GM12878 (cell line): ENCODE results near the gene RGR. TPM values are rescaled to one million over a fixed set of nuclear protein-coding genes. Genes with fewer than 3 reads are reported as not detected.

ENCODE experiments used
- ATAC-seq: fragments of 200-7000 bp; cut with Tn5 transposase; 3 replicates; pipeline ENCODE4 v1.9.1; 2020; ENCODE audit warnings: mild to moderate bottlenecking, moderate library complexity
- BruUV-seq: library from RNA; stranded (reverse); fragments of 400-500 nt; replicated peaks from 2 replicates; lab custom pipeline; 2021; lab: Mats Ljungman, UMichigan
- CTCF ChIA-PET: fragments of 300-600 bp; sonication (Branson Sonifier 250); formaldehyde crosslinking; extraction: SDS; loops from one replicate; lab custom pipeline; 2021; ENCODE audit warnings: inconsistent platforms; lab: Yijun Ruan, JAX
- POLR2A ChIA-PET: fragments of 350-600 bp; formaldehyde crosslinking; extraction: SDS; loops from one replicate; lab custom pipeline; 2021; ENCODE audit warnings: inconsistent platforms; lab: Charles Lee
- RAD21 ChIA-PET: fragments of 300-600 bp; sonication (Branson Sonifier 250); formaldehyde crosslinking; loops from one replicate; lab custom pipeline; 2023; ENCODE audit warnings: antibody characterized with exemption; ENCODE audit not compliant: unreplicated experiment; lab: Charles Lee
- SMC1A ChIA-PET: fragments of 300-600 bp; sonication (Branson Sonifier 250); formaldehyde crosslinking; loops from one replicate; lab custom pipeline; 2023; ENCODE audit not compliant: unreplicated experiment, uncharacterized antibody; lab: Charles Lee
- DNase-seq: peaks from one replicate; pipeline ENCODE4 v3.0.0-alpha.2; 2011; ENCODE audit warnings: low read depth, low spot score
- FAIRE-seq: peaks from 3 replicates; lab custom pipeline; 2011; peaks lifted over from hg19 to GRCh38; lab: Jason Lieb, UNC
- H2AFZ ChIP-seq: 2 replicates; pipeline ENCODE4 v1.6.0; 2011; ENCODE audit warnings: low read depth, low read length, control low read depth; ENCODE audit not compliant: control insufficient read depth
- H3K27ac ChIP-seq: 2 replicates; pipeline ENCODE4 v1.5.1; 2011; ENCODE audit warnings: control low read depth; ENCODE audit not compliant: control insufficient read depth, insufficient read depth
- H3K27me3 ChIP-seq, 2 experiments: replicated peaks in 1 of 2; 2 replicates each; pipeline versions ENCODE4 v1.6.0 to v1.6.1; 2011; ENCODE audit warnings: low read length in 1 of 2; ENCODE audit not compliant: control insufficient read depth in 2 of 2, insufficient read depth in 2 of 2
- H3K36me3 ChIP-seq, 2 experiments: 2 replicates each; pipeline ENCODE4 v1.5.1; 2011; ENCODE audit warnings: low read length in 1 of 2; ENCODE audit not compliant: control insufficient read depth in 2 of 2, insufficient read depth in 2 of 2
- H3K4me1 ChIP-seq: 2 replicates; pipeline ENCODE4 v1.6.1; 2011; ENCODE audit warnings: mild to moderate bottlenecking, low read length, moderate library complexity, mixed read lengths; ENCODE audit not compliant: control insufficient read depth, insufficient read depth
- H3K4me2 ChIP-seq: 2 replicates; pipeline ENCODE4 v1.6.0; 2011; ENCODE audit warnings: control low read depth; ENCODE audit not compliant: control insufficient read depth, insufficient read depth
- H3K4me3 ChIP-seq: fragments of 200-600 bp; sonication (generic); 2 replicates; pipeline ENCODE4 v1.5.1; 2016
- H3K79me2 ChIP-seq: 2 replicates; pipeline ENCODE4 v1.6.0; 2011; ENCODE audit warnings: low read length; ENCODE audit not compliant: control insufficient read depth, insufficient read depth
- H3K9ac ChIP-seq: 2 replicates; pipeline ENCODE4 v1.8.0; 2011; ENCODE audit warnings: low read length, control low read depth, mixed read lengths; ENCODE audit not compliant: control insufficient read depth, insufficient read depth
- H3K9me3 ChIP-seq: replicated peaks from 3 replicates; pipeline ENCODE4 v1.5.1; 2011; ENCODE audit warnings: mild to moderate bottlenecking, low read length; ENCODE audit not compliant: control insufficient read depth, insufficient read depth
- H4K20me1 ChIP-seq: 2 replicates; pipeline ENCODE4 v1.6.0; 2011; ENCODE audit not compliant: control insufficient read depth, insufficient read depth
- ATF7 ChIP-seq: fragments of 450-650 bp; IDR thresholded peaks from 2 replicates; pipeline ENCODE4 v1.6.1; 2016; ENCODE audit warnings: low read depth, mild to moderate bottlenecking
- CHD2 ChIP-seq: IDR thresholded peaks from 2 replicates; pipeline ENCODE4 v1.6.1; 2011; ENCODE audit warnings: low read depth, low read length, improper control_type of control experiment, borderline replicate concordance
- ELK1 ChIP-seq: IDR thresholded peaks from 2 replicates; pipeline ENCODE4 v1.6.1; 2012; ENCODE audit warnings: low read depth, low read length, improper control_type of control experiment
- FOXM1 ChIP-seq: IDR thresholded peaks from 2 replicates; pipeline ENCODE4 v1.6.1; 2012; ENCODE audit warnings: low read depth, mild to moderate bottlenecking, inconsistent platforms, low read length, moderate library complexity
- IRF5 ChIP-seq: fragments of 450-650 bp; IDR thresholded peaks from 2 replicates; pipeline ENCODE4 v1.6.1; 2017; ENCODE audit warnings: borderline replicate concordance
- KLF5 ChIP-seq: fragments of 450-650 bp; IDR thresholded peaks from 2 replicates; pipeline ENCODE4 v1.6.1; 2014; ENCODE audit warnings: mild to moderate bottlenecking; ENCODE audit not compliant: partially characterized antibody
- MTA2 ChIP-seq: fragments of 450-650 bp; IDR thresholded peaks from 2 replicates; pipeline ENCODE4 v1.6.1; 2016; ENCODE audit warnings: low read depth, mild to moderate bottlenecking, moderate library complexity
- RBBP5 ChIP-seq: fragments of 200-600 bp; sonication (generic); conservative IDR thresholded peaks from 2 replicates; pipeline ENCODE4 v1.6.1; 2016
- TBL1XR1 ChIP-seq: IDR thresholded peaks from 2 replicates; pipeline ENCODE4 v1.6.1; 2012; ENCODE audit warnings: low read depth, low read length, improper control_type of control experiment
- WGBS: methylation state at CpG from one replicate; pipeline ENCODE4 v1.1.6; 2016; ENCODE audit warnings: low lambda C conversion rate; ENCODE audit not compliant: insufficient replicate concordance, insufficient coverage; ENCODE audit errors: missing lambda C conversion rate; 5-methylcytosine and 5-hydroxymethylcytosine counted together
- in situ Hi-C: fragments of 300-500 bp; cut with MboI; formaldehyde crosslinking; loops from 9 replicates; pipeline ENCODE4 v1.14.3; 2018; ENCODE audit warnings: mixed read lengths
- intact Hi-C: fragments of 100-400 bp; cut with micrococcal nuclease; formaldehyde crosslinking; loops from one replicate; pipeline ENCODE4 v1.14.2; 2022; ENCODE audit not compliant: unreplicated experiment
- polyA plus RNA-seq, 11 experiments: library from polyadenylated mRNA; depleted of rRNA in 4 of 11; unstranded in 6 of 11; stranded (reverse) in 5 of 11; fragments of >200 nt; fragmentation: Nextera tagmentation in 4 of 11; fragmentation: Illumina TruSeq in 1 of 11; extraction: Ambion mirVana in 4 of 11; extraction: Trizol in 1 of 11; gene quantifications; 1 replicate in 1 of 11; 2 replicates in 10 of 11; pipeline versions ENCODE4 v1.2.1 to v1.2.3, GENCODE V29; 2011 to 2016; ENCODE audit warnings: inconsistent platforms in 2 of 11, missing spikeins in 2 of 11, low read depth in 1 of 11
- total RNA-seq, 4 experiments: library from RNA; depleted of rRNA in 3 of 4; stranded (reverse); fragments of >200 nt in 3 of 4; fragmentation: Illumina TruSeq in 1 of 4; extraction: Trizol in 1 of 4; gene quantifications; 2 replicates each; pipeline versions ENCODE4 v1.2.1 to v1.2.3, GENCODE V29; 2013 to 2021

The RGR gene
- total and polyA plus RNA-seq, 10 of the 15 experiments (the other 5 are each of a cell fraction or from before 2014, with no cell fraction given): not detected

- Histone ChIP-seq H3K27ac (no peak overlapping the region), H3K36me3 (no peaks in the 10 kb centered on the region), H3K4me2 (no peak overlapping the region), H3K9ac (no peak overlapping the region), H3K9me3 (no peaks in the 10 kb centered on the region), H3K79me2 (no peaks in the 10 kb centered on the region), H3K27me3 (peaks cover 0 to 4% of the 10 kb centered on the region in 2 experiments; a peak in 2 of 4 replicates), H2AFZ (no peak overlapping the region), H4K20me1 (no peaks in the 10 kb centered on the region), H3K4me3 (no peak overlapping the region), H3K4me1 (no peaks in the 10 kb centered on the region)
- TF ChIP-seq ATF7 (no peak), ELK1 (no peak), TBL1XR1 (no peak), RBBP5 (no peak), FOXM1 (no peak), CHD2 (no peak), KLF5 (no peak), IRF5 (no peak), MTA2 (no peak)
- in situ Hi-C loops: no loop called here
- FAIRE-seq (no peak), DNase-seq (no peak), ATAC-seq (no peak)
- CTCF ChIA-PET: interaction anchor here (0.7 kb wide), 1 partner anchor 9 kb away, joined by 3 read pairs; no protein-coding TSS in a partner anchor
- intact Hi-C loops: no loop called here
- POLR2A ChIA-PET: no interaction called here
- RAD21 ChIA-PET: no interaction called here
- 29% methylated on average over 6 of the region's 6 CpGs for WGBS
- no TSS peak for BruUV-seq
- SMC1A ChIA-PET: no interaction called here
Observed at GRCh38 chr10:84247496-84247895, 2.6 kb downstream of the RGR start.
